D341Med (cell line): ENCODE measurements around the gene BHLHE23.

Experiments
- DNase-seq: peaks from one replicate; pipeline ENCODE4 v3.0.0; 2012; ENCODE audit warnings: low spot score

The BHLHE23 gene

DNA sequence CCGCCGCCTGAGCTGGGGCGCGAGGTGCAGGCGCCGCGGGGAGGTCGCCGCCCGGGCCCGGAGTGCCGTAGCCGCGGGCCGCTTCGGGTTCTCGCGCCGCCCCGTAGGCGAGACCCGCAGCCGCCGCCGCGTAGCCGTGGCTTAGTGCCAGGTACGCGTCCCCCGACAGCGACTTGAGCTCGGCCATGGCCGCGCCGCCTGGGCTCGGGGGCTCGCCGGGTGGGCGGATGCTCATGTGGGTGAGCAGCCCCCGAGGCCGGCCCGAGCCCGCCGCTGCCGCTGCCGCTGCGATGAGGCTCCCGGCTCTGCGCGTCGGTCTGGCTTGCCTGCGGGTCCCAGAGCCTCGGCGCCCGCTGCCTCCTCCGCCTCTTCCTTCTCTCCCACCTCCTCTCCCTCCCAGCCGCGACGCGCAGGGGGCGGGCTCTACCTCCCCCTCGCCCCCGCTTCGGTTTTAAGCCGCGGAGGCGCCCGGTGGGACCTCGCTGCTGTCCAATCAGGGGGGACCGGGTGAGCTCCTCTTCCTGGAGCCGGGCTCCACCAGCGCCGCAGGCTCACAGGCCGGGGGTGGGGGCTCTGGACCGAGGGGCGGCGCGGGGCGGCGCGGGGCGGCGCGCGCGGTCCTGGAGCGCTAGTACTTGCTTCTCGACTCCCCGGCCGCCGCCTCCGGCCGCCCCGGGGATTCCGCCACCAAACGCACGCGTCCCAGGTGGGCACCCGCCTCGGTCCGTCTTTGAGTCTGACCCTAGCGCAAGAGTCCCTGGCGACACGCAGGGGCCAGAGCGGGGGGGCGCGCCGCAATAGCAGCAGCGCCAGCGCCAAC is at the start of gene BHLHE23:
TSS of gene BHLHE23 (minus strand) at position 425 of the 820 bp plus-strand sequence. CDS start at position 235, 190 bp downstream.
- DNase-seq = peak; percentile 81

- peak; percentile 31 for DNase-seq
Observed at GRCh38 chr20:63055575-63056235, 48.9 kb upstream of the BHLHE23 start.

DNA sequence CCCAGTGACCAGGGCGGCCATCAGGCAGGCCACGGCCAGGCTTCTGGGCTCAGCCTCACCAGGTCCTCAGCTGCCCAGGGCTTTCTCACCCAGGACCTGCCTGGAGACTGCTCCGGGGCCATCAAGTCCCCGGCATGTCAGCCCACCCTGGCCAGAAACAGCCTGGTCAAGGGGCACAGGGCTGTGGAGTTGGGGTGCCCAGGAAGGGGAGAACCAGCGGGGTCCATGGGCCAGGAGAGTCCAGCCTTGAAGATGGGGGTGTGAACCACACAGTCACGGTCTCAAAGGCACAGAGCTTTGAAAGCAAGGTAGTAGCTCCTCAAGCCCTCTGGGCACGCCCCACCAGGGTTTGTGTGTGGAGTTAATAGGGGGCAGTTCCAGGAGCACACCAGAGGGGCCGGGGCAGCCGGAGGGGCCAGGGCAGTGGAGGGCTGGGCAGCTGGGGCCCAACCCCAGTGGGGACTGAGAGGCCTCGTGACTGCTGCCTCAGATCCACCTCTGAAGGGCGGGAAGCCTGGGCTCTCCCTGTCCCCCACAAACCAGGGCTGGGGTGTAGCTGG is 48.0 kb upstream of the BHLHE23 start:
- no peak for DNase-seq

GRCh38 chr20:63054103-63054474 is 47.3 kb upstream of the BHLHE23 start:
- DNase-seq = no peak

GRCh38 chr20:63053432-63054102 is 46.8 kb upstream of the BHLHE23 start:
- DNase-seq = no peak

DNA sequence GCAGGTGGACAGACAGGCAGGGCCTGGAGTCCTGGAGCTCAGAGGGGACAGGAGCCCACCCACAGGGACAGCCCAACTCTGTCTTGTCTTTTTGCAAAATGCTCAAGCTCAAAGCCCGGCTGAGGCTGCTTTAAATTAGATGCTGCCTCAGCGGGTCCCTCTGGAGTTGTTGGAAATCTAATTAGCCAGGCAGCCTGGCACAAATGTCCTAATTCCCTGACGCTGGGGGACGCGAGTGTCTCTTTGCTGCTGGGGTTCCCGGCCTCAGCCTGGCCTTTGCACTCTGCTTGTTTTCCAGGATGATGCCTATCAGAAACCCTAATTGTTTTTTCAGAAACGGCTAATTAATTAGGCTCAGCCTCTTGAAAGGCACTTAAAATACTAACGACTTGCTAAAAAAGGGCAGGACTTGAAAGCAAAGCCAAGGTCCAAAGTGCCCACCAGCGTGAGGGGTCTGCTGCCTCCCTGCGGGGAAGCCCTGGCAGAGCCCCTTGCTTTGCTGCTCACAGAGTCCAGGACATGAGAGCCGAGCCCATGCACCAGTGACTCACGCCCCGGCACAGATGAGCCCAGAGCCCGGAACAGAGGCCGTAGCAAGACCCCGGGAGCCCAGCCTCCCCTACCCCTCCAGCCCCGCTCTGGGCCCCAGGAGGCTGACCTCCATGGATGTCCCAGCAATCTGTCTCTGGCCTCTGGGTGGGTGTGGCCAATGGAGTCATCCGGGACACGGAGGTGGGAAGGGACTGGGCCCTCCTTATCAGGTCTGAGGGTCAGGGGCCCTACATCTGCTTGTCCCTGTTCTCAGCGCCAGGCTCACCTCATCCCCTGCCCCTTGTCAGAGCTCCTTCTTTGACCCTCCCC is 46.0 kb upstream of the BHLHE23 start:
- DNase-seq = no peak

GRCh38 chr20:63051911-63052310 is 45.1 kb upstream of the BHLHE23 start:
- no peak for DNase-seq

DNA sequence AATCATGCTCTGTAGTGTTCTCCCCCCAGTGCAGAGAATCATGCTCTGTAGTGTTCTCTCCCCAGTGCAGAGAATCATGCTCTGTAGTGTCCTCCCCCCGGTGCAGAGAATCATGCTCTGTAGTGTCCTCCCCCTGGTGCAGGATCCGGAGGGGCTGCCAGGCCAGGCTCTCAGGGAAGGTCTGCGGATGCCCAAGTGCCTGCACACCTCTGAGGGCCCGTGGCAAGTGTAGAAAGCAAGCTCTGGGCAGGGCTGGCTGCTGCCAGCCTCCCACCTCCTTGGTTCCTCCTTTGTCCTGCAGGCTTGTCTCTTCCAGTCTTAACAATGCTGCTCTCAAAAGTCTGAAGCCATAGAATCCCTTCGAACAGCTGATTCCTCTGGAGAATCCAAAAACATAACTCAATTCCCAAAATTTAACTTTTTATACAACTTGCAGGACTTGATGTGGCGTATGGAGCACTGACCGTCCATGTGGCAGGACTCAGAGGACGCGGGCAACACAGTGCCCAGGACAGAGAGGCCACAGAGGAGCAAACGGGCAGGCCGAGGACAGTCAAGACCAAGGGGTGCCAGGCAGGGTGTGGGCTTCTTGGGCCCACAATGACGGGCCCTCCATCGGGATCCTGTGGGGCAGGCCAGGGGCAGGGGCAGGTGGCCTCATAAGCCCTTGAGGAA is 44.6 kb upstream of the BHLHE23 start:
- no peak for DNase-seq

DNA sequence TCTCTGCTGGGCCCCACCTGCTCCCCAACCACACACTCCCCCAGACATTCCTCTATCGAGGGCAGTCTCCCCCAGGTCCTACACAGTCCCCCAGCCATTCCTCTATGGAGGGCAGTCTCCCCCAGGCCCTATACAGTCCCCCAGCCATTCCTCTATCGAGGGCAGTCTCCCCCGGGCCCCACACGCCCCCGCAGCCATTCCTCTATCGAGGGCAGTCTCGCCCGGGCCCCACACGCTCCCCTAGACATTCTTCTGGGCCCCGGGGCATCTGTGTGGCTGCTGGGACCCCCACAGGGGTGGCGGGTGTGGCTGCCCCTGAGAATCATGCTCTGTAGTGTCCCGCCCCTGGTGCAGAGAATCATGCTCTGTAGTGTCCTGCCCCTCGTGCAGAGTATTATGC is 43.6 kb upstream of the BHLHE23 start:
- DNase-seq = no peak

GRCh38 chr20:63049561-63050221 is 42.9 kb upstream of the BHLHE23 start:
- DNase-seq = no peak

GRCh38 chr20:63049191-63049518 is 42.4 kb upstream of the BHLHE23 start:
- no peak for DNase-seq

- DNase-seq = no peak
Observed at GRCh38 chr20:63048516-63049190, 41.9 kb upstream of the BHLHE23 start.

DNA sequence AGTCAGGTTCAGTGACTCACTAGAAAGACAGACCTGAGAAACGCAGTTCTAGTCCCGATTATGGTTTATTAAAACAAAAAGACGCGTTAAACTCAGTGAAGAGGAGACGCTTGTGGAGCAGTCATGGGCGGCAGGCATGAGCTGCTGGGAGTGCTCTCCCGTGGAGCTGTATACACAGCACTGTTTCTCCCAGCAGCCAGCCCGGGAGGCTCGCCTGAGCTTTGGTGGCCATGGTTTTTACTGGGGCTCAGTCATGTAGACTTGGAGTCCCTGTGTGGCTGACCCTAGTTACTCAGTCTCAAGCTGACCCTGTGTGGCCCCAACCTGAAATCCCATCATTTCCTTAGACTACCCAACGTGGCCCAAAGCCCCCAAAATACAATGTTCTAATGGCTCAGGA is 41.2 kb upstream of the BHLHE23 start:
- no peak for DNase-seq

DNA sequence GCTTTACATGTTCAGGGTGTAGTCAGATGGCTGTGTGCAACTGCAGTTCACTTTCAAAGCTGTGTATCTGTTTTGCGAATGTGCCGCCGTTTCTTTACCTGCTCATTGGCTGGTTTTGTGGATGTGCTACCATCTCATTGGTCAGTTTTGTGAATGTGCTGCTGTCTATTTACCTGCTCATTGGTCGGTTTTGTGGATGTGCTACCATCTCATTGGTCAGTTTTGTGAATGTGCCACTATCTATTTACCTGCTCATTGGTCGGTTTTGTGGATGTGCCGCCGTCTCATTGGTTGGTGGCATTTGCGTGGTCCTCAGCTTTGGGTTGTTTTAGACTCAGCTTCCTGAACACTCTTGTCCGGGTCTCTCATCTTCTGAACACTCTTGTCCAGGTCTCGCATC is 40.5 kb upstream of the BHLHE23 start:
- DNase-seq = no peak

GRCh38 chr20:63046841-63047240 is 40.1 kb upstream of the BHLHE23 start:
- DNase-seq = no peak

- DNase-seq = no peak
Observed at GRCh38 chr20:63045991-63046390, 39.2 kb upstream of the BHLHE23 start.

DNA sequence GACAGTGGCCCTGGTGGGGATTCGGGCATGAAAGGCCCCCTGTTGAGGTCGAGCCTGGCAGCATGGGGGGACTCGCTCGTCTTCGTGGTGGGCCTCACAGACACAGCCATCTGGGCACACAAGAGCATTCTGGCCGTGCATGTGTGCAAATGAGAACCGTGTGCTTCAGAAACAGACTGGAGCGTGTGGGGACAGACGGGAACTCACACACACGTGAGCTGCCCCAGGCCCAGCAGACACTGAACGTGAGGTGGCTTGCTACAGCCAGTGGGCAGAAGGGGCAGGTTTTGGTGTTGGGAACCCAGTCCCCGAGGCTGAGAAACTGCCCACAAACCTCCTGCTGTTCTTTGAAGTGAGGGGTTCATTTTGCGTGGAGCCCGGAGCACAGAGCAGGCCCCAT is 38.6 kb upstream of the BHLHE23 start:
- no peak for DNase-seq

GRCh38 chr20:63044605-63045004 is 37.8 kb upstream of the BHLHE23 start:
- no peak for DNase-seq

- no peak for DNase-seq
Observed at GRCh38 chr20:63044204-63044600, 37.4 kb upstream of the BHLHE23 start.
